CD14-positive monocyte (primary cell): ENCODE data around the gene BRMS1. TPM values are rescaled to one million over a fixed set of nuclear protein-coding genes. Genes with fewer than 3 reads are reported as not detected.

Experiments
- DNase-seq, 3 donors: peaks; one replicate each; pipeline ENCODE4 v3.0.0-alpha.2; 2011 to 2022
- H2AFZ ChIP-seq: 2 replicates; pipeline ENCODE4 v1.6.0; 2012; ENCODE audit warnings: mild to moderate bottlenecking, low read depth, low read length, inconsistent platforms; ENCODE audit not compliant: insufficient read depth, poor library complexity, severe bottlenecking
- H3K27ac ChIP-seq, 2 donors: 1 replicate in 1 of 2; 2 replicates in 1 of 2; pipeline ENCODE4 v1.5.1; 2012 to 2013; ENCODE audit warnings: low read length in 2 of 2, control low read depth in 1 of 2, inconsistent platforms in 1 of 2, low read depth in 1 of 2, mild to moderate bottlenecking in 1 of 2
- H3K27me3 ChIP-seq, 2 donors: one replicate each; pipeline versions ENCODE4 v1.6.0 to v1.6.1; 2011 to 2013; ENCODE audit warnings: low read length in 2 of 2; ENCODE audit not compliant: control insufficient read depth in 2 of 2, insufficient read depth in 2 of 2
- H3K36me3 ChIP-seq, 2 donors: replicated peaks in 1 of 2; 1 replicate in 1 of 2; 2 replicates in 1 of 2; pipeline versions ENCODE4 v1.5.1 to v1.6.1; 2012 to 2013; ENCODE audit warnings: low read length in 2 of 2, control low read depth in 1 of 2, inconsistent platforms in 1 of 2, mild to moderate bottlenecking in 1 of 2; ENCODE audit not compliant: insufficient read depth in 2 of 2, control insufficient read depth in 1 of 2
- H3K4me1 ChIP-seq, 2 donors: 1 replicate in 1 of 2; 2 replicates in 1 of 2; pipeline versions ENCODE4 v1.5.1 to v1.6.1; 2012 to 2013; ENCODE audit warnings: low read length in 2 of 2, control low read depth in 1 of 2, inconsistent platforms in 1 of 2, mild to moderate bottlenecking in 1 of 2, moderate library complexity in 1 of 2; ENCODE audit not compliant: insufficient read depth in 2 of 2, control insufficient read depth in 1 of 2
- H3K4me2 ChIP-seq: replicated peaks from 2 replicates; pipeline ENCODE3; 2012; ENCODE audit warnings: low read length, moderate library complexity, mild to moderate bottlenecking; ENCODE audit not compliant: poor library complexity, severe bottlenecking; ENCODE audit errors: extremely low read depth
- H3K4me3 ChIP-seq, 3 experiments: fragments of 200-600 bp in 1 of 3; sonication (generic) in 1 of 3; replicated peaks in 1 of 3; 1 replicate in 2 of 3; 2 replicates in 1 of 3; pipeline ENCODE4 v1.5.1; 2011 to 2013; ENCODE audit warnings: low read length in 3 of 3, mild to moderate bottlenecking in 3 of 3, control low read depth in 2 of 3, low read depth in 2 of 3, inconsistent platforms in 1 of 3, moderate library complexity in 1 of 3
- H3K79me2 ChIP-seq: 2 replicates; pipeline ENCODE4 v1.6.0; 2012; ENCODE audit warnings: mild to moderate bottlenecking, control low read depth, inconsistent platforms, low read length, moderate library complexity; ENCODE audit not compliant: insufficient read depth
- H3K9ac ChIP-seq: 2 replicates; pipeline ENCODE4 v1.6.0; 2017; ENCODE audit warnings: low read length, mild to moderate bottlenecking; ENCODE audit not compliant: insufficient read depth, poor library complexity, severe bottlenecking
- H3K9me3 ChIP-seq, 2 donors: replicated peaks in 1 of 2; 1 replicate in 1 of 2; 2 replicates in 1 of 2; pipeline versions ENCODE4 v1.5.1 to v1.6.1; 2012 to 2013; ENCODE audit warnings: low read length in 2 of 2, control low read depth in 1 of 2; ENCODE audit not compliant: control insufficient read depth in 1 of 2, insufficient read depth in 1 of 2
- H4K20me1 ChIP-seq: 2 replicates; pipeline ENCODE4 v1.6.0; 2012; ENCODE audit warnings: mild to moderate bottlenecking, low read length, control low read depth, moderate library complexity; ENCODE audit not compliant: insufficient read depth
- H3K27ac Mint-ChIP-seq, 7 donors: one replicate each; pipeline ENCODE4 v1.8.0; 2020; ENCODE audit warnings: mild to moderate bottlenecking in 7 of 7, mixed read lengths in 7 of 7, moderate library complexity in 6 of 7, inconsistent platforms in 2 of 7
- H3K27me3 Mint-ChIP-seq, 3 donors: one replicate each; pipeline ENCODE4 v1.8.0; 2021 to 2022; ENCODE audit warnings: low read depth in 3 of 3, mild to moderate bottlenecking in 3 of 3, mixed read lengths in 3 of 3, moderate library complexity in 3 of 3, inconsistent platforms in 1 of 3
- H3K36me3 Mint-ChIP-seq, 2 donors: one replicate each; pipeline ENCODE4 v1.8.0; 2020; ENCODE audit warnings: mixed read lengths in 2 of 2, inconsistent platforms in 1 of 2, mild to moderate bottlenecking in 1 of 2
- H3K4me1 Mint-ChIP-seq: one replicate; pipeline ENCODE4 v1.8.0; 2020; ENCODE audit warnings: mild to moderate bottlenecking, mixed read lengths
- H3K4me3 Mint-ChIP-seq, 2 donors: one replicate each; pipeline ENCODE4 v1.8.0; 2020; ENCODE audit warnings: mild to moderate bottlenecking in 2 of 2, mixed read lengths in 2 of 2, moderate library complexity in 1 of 2
- H3K9me3 Mint-ChIP-seq, 7 donors: one replicate each; pipeline ENCODE4 v1.8.0; 2020 to 2022; ENCODE audit warnings: mixed read lengths in 7 of 7, mild to moderate bottlenecking in 6 of 7, moderate library complexity in 6 of 7, inconsistent platforms in 2 of 7
- WGBS: methylation state at CpG from one replicate; pipeline ENCODE4 v1.1.5; 2013; ENCODE audit warnings: missing lambda C conversion rate; ENCODE audit not compliant: insufficient coverage; 5-methylcytosine and 5-hydroxymethylcytosine counted together
- intact Hi-C, 2 donors: fragments of 100-400 bp; cut with micrococcal nuclease; formaldehyde crosslinking; loops; one replicate each; pipeline versions ENCODE4 v1.15.0 to v1.15.1; 2023
- polyA plus RNA-seq, 3 donors: library from polyadenylated mRNA; depleted of rRNA in 1 of 3; unstranded in 2 of 3; stranded (reverse) in 1 of 3; fragments of 300-500 nt in 2 of 3; fragments of >200 nt in 1 of 3; fragmentation: Illumina TruSeq in 2 of 3; gene quantifications; 1 replicate in 2 of 3; 2 replicates in 1 of 3; pipeline ENCODE4 v1.2.3, GENCODE V29; 2012 to 2021
- TF ChIP-seq, protein P1 (sequence below): fragments of 200-600 bp; IDR thresholded peaks from one replicate; pipeline ENCODE4 v1.8.0; 2022; ENCODE audit warnings: antibody characterized with exemption, mild to moderate bottlenecking

Gene BRMS1
- polyA plus RNA-seq, 3 donors = 49.0 to 65.2 (median 62.0) TPM

- Mint-ChIP-seq H3K27me3 (no peaks in the 10 kb centered on the region), H3K27ac (peak overlapping the region in 2 of 7 donors; percentile 41 to 46), H3K4me1 (peaks cover 34% of the 10 kb centered on the region), H3K36me3 (peaks cover 53 to 61% of the 10 kb centered on the region in 2 donors), H3K4me3 (no peak overlapping the region), H3K9me3 (no peaks in the 10 kb centered on the region)
- peak in 1 of 3 donors; percentile 3 for DNase-seq
- TF ChIP-seq, protein P1, sequence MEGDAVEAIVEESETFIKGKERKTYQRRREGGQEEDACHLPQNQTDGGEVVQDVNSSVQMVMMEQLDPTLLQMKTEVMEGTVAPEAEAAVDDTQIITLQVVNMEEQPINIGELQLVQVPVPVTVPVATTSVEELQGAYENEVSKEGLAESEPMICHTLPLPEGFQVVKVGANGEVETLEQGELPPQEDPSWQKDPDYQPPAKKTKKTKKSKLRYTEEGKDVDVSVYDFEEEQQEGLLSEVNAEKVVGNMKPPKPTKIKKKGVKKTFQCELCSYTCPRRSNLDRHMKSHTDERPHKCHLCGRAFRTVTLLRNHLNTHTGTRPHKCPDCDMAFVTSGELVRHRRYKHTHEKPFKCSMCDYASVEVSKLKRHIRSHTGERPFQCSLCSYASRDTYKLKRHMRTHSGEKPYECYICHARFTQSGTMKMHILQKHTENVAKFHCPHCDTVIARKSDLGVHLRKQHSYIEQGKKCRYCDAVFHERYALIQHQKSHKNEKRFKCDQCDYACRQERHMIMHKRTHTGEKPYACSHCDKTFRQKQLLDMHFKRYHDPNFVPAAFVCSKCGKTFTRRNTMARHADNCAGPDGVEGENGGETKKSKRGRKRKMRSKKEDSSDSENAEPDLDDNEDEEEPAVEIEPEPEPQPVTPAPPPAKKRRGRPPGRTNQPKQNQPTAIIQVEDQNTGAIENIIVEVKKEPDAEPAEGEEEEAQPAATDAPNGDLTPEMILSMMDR = no peak
- Histone ChIP-seq H3K36me3 (peaks cover 50 to 68% of the 10 kb centered on the region in 2 donors), H3K9me3 (no peaks in the 10 kb centered on the region), H3K9ac (no peak overlapping the region), H3K4me3 (no peak overlapping the region), H3K27ac (no peak overlapping the region), H3K4me2 (no peak overlapping the region), H3K79me2 (peaks cover 28% of the 10 kb centered on the region), H3K27me3 (no peaks in the 10 kb centered on the region), H4K20me1 (peaks cover 36% of the 10 kb centered on the region), H2AFZ (no peak overlapping the region), H3K4me1 (peaks cover 31 to 38% of the 10 kb centered on the region in 2 donors)
- intact Hi-C loops = no loop called here
- WGBS = 98% methylated on average over 21 of the region's 28 CpGs
Measured at GRCh38 chr11:66340596-66341501, 4.1 kb downstream of the BRMS1 start.

- Histone ChIP-seq H3K27me3 (no peaks in the 10 kb centered on the region), H3K9me3 (no peaks in the 10 kb centered on the region), H4K20me1 (peaks cover 41% of the 10 kb centered on the region), H3K4me3 (no peak overlapping the region), H3K9ac (no peak overlapping the region), H3K36me3 (peaks cover 50 to 68% of the 10 kb centered on the region in 2 donors), H3K4me1 (peaks cover 33 to 42% of the 10 kb centered on the region in 2 donors), H3K4me2 (no peak overlapping the region), H3K27ac (no peak overlapping the region), H3K79me2 (peaks cover 36% of the 10 kb centered on the region), H2AFZ (no peak overlapping the region)
- no peak overlapping the region for H3K4me3 Mint-ChIP-seq
- H3K36me3 Mint-ChIP-seq = peaks cover 53 to 61% of the 10 kb centered on the region in 2 donors
- peak in 1 of 3 donors; percentile 2 for DNase-seq
- intact Hi-C loops = no loop called here
- H3K9me3 Mint-ChIP-seq = no peaks in the 10 kb centered on the region
- no peaks in the 10 kb centered on the region for H3K27me3 Mint-ChIP-seq
- TF ChIP-seq, protein P1 = no peak
- peaks cover 37% of the 10 kb centered on the region for H3K4me1 Mint-ChIP-seq
- H3K27ac Mint-ChIP-seq = peak overlapping the region in 1 of 7 donors; percentile 79
- WGBS = 90% methylated on average over 9 of the region's 14 CpGs
Measured at GRCh38 chr11:66339686-66340483, 5.0 kb downstream of the BRMS1 start.
